GM12875 (cell line): ENCODE data around the gene GRID2IP.

ENCODE experiments used
- H3K4me3 ChIP-seq: one replicate; pipeline ENCODE4 v1.5.1; 2011; ENCODE audit warnings: low read depth, low read length, control low read depth
- TF ChIP-seq, protein P1 (sequence below): IDR thresholded peaks from 2 replicates; pipeline ENCODE4 v1.5.1; 2011; ENCODE audit warnings: low read depth, mild to moderate bottlenecking, control low read depth, inconsistent platforms, low read length, moderate library complexity, borderline replicate concordance; ENCODE audit not compliant: insufficient read depth

The GRID2IP gene

GRCh38 chr7:6502886-6503285 is 48.4 kb downstream of the GRID2IP start:
- TF ChIP-seq, protein P1, sequence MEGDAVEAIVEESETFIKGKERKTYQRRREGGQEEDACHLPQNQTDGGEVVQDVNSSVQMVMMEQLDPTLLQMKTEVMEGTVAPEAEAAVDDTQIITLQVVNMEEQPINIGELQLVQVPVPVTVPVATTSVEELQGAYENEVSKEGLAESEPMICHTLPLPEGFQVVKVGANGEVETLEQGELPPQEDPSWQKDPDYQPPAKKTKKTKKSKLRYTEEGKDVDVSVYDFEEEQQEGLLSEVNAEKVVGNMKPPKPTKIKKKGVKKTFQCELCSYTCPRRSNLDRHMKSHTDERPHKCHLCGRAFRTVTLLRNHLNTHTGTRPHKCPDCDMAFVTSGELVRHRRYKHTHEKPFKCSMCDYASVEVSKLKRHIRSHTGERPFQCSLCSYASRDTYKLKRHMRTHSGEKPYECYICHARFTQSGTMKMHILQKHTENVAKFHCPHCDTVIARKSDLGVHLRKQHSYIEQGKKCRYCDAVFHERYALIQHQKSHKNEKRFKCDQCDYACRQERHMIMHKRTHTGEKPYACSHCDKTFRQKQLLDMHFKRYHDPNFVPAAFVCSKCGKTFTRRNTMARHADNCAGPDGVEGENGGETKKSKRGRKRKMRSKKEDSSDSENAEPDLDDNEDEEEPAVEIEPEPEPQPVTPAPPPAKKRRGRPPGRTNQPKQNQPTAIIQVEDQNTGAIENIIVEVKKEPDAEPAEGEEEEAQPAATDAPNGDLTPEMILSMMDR, result no peak
- no peak overlapping the region for H3K4me3 ChIP-seq

GRCh38 chr7:6501586-6502564 is 49.4 kb downstream of the GRID2IP start:
- TF ChIP-seq, protein P1, result no peak

DNA sequence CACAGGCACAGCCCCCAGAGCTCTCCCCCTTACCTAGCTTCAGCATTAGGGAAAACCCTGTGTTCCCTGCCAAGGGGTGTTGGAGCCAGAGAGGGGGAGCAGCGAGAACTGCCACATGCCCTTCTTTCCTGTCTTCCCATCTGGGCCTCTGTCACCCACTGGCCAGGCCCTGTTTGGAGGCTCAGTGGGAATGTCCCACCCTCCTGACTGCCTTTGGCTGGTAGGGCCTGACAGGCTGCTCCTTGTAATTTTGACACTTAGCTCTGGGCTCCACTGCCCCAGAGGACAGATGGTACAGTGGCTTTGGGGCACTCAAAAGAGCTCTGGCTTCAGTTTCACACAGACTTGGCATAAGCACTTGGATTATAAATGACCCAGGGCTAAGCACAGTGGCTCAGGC is 50.6 kb downstream of the GRID2IP start:
- H3K4me3 ChIP-seq, result no peak overlapping the region
- TF ChIP-seq, protein P1, result no peak

More at GRCh38 chr7:6501586-6502564, 49.4 kb downstream of the GRID2IP start:
- no peak overlapping the region for H3K4me3 ChIP-seq

DNA sequence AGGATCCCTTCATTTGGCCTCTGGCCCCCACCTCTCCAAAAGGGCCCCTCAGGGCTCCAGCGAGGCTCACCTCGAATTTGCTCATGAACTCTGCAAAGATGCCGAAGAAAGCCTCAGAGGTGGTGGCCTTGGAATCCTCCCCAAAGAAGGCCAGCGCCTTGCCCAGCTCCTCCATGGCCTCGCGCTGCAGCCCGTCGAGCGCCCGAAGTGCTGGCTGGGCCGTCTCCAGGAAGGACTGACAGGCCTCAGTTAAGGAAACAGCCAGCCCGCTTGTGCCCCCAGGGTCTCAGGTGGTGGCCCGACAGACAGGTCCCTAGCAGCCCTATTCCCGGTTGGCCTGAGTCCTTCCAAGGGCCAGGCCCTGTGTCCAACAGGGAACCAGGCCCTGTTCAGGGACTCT is 53.3 kb downstream of the GRID2IP start:
- TF ChIP-seq, protein P1, result no peak
- H3K4me3 ChIP-seq, result no peak overlapping the region

DNA sequence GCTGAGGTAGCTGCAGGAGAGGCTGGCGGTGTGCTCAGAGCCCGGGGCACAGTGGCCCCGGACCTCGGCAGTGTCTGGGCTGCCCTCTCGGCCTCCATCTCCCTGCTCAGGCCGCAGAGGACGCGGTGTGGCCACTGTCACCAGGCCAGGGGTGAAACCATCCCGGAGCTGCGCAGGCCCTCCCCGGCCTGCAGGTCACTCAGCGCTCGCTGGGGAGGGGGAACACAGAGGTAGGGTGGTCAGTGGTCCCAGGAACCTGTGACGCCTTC is 53.7 kb downstream of the GRID2IP start:
- no peak overlapping the region for H3K4me3 ChIP-seq
- TF ChIP-seq, protein P1, result no peak

- no peak overlapping the region for H3K4me3 ChIP-seq
Measured at GRCh38 chr7:6496842-6497636, 54.2 kb downstream of the GRID2IP start.

More at GRCh38 chr7:6496842-6497636, 54.2 kb downstream of the GRID2IP start:
- TF ChIP-seq, protein P1, result no peak
